Measurements from ENCODE around the gene MRPL21.
"Not testable (repeated sequence)": the region's sequence is repeated elsewhere in the genome, so short reads cannot be mapped to it uniquely, and the experiment has no call there.

The MRPL21 gene

DNA sequence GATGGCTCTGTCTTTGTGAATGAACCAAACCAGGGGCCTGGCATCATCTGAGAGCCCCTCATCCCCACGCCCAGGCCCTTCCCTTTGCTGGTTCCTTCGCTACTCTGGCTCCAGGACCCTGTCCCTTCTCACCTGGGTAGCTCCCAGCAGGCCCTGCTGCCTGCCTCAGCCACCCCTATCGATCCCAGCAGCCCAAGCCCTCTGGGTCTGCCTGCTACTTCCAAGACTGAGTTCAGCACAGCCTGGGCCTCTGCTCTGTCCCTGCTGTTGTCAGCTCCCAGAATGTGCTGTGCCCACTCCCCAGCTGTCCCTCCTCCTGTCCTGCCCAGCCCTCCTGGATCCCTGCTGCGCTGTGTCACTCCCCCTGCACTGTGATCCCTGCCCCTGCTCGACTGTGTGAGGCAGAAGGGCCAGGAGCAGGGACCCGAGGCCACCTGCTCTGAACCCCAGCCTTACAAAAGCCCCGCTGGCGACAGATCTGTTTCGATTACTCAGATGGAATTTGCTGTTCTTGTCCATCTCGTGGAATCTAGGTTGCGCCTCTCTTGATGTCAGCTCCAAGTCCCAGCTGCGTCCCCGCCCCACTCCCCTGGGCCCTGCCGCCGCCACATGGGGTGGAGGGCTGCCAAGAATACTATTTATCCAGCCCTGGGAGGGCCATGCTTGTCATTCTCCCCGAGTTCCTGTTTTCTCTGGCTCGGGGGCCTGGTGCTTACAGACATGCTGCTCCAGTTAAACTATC lies 13.0 kb downstream of the MRPL21 start:
- H3K9me2 ChIP-seq (replicated peaks; ENCODE audit: insufficient read depth, low read length) = no peaks in the 10 kb centered on the region
- no peaks in the 10 kb centered on the region for H3K27me3 ChIP-seq (replicated peaks; ENCODE audit: insufficient read depth, low read length)
- H3K9me3 ChIP-seq (replicated peaks; ENCODE audit: insufficient read depth, low read length) = no peaks in the 10 kb centered on the region
- DNase-seq = no peak
- no peak overlapping the region for H3K4me3 ChIP-seq (ENCODE audit: low read length)
- H3K36me3 ChIP-seq (replicated peaks; ENCODE audit: insufficient read depth, low read length) = no peaks in the 10 kb centered on the region; the same call in 1 of the 2 replicates
- H3K9ac ChIP-seq (ENCODE audit: low read length) = no peak overlapping the region
- H2AFZ ChIP-seq (ENCODE audit: low read length) = no peak overlapping the region
- no peak overlapping the region for H3K27ac ChIP-seq (ENCODE audit: low read length)
- H4K20me1 ChIP-seq (ENCODE audit: insufficient read depth, low read length) = no peaks in the 10 kb centered on the region
- H3K4me2 ChIP-seq (ENCODE audit: low read depth, low read length) = no peak overlapping the region
- H3F3A ChIP-seq (ENCODE audit: insufficient read depth, low read length) = no peaks in the 10 kb centered on the region
- H3K79me2 ChIP-seq (ENCODE audit: low read length) = no peaks in the 10 kb centered on the region
- no peaks in the 10 kb centered on the region for H3K4me1 ChIP-seq (ENCODE audit: low read length)
- TF ChIP-seq EZH2phosphoT487 (IDR thresholded peaks at IDR 0.05; ENCODE audit: low read length) = no peak
- no peak for TF ChIP-seq EZH2 (optimal IDR thresholded peaks at IDR 0.05; ENCODE audit: low read depth, low read length)
- TF ChIP-seq, protein P1, sequence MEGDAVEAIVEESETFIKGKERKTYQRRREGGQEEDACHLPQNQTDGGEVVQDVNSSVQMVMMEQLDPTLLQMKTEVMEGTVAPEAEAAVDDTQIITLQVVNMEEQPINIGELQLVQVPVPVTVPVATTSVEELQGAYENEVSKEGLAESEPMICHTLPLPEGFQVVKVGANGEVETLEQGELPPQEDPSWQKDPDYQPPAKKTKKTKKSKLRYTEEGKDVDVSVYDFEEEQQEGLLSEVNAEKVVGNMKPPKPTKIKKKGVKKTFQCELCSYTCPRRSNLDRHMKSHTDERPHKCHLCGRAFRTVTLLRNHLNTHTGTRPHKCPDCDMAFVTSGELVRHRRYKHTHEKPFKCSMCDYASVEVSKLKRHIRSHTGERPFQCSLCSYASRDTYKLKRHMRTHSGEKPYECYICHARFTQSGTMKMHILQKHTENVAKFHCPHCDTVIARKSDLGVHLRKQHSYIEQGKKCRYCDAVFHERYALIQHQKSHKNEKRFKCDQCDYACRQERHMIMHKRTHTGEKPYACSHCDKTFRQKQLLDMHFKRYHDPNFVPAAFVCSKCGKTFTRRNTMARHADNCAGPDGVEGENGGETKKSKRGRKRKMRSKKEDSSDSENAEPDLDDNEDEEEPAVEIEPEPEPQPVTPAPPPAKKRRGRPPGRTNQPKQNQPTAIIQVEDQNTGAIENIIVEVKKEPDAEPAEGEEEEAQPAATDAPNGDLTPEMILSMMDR (IDR thresholded peaks at IDR 0.05; ENCODE audit: low read length) = no peak

DNA sequence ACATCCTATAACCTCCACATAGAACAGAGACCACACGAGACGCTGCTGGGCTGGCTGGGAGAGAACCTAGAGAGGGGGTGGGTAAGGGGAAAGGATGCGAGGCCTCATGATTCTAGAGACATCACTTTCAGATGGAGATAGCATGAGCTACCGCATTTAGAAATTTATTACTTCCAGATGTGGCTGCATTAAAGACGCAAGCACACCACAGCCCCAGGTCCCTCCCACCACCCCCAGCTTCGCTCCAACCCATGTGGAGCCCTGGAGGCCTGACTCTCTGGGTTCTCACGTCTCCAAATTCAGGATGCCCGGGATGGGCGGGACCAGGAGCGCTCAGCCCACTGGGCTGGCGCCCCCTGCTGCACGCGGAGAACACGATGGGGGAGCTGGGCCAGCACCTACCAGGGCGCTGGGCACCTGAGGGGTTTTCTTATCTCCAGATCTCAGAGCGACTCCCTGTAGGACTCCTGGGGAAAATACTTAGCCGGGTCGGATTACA lies 13.6 kb downstream of the MRPL21 start:
- H3K4me1 ChIP-seq (ENCODE audit: low read length) = no peaks in the 10 kb centered on the region
- H3K27me3 ChIP-seq (replicated peaks; ENCODE audit: insufficient read depth, low read length) = no peaks in the 10 kb centered on the region
- no peak overlapping the region for H3K4me3 ChIP-seq (ENCODE audit: low read length)
- H3K4me2 ChIP-seq (ENCODE audit: low read depth, low read length) = no peak overlapping the region
- no peaks in the 10 kb centered on the region for H3K9me2 ChIP-seq (replicated peaks; ENCODE audit: insufficient read depth, low read length)
- no peak overlapping the region for H3K9ac ChIP-seq (ENCODE audit: low read length)
- H3K79me2 ChIP-seq (ENCODE audit: low read length) = no peaks in the 10 kb centered on the region
- no peaks in the 10 kb centered on the region for H3F3A ChIP-seq (ENCODE audit: insufficient read depth, low read length)
- no peak for DNase-seq
- TF ChIP-seq, protein P1 (IDR thresholded peaks at IDR 0.05; ENCODE audit: low read length) = peak; percentile 19; the same call in 1 of the 2 replicates
- TF ChIP-seq EZH2 (optimal IDR thresholded peaks at IDR 0.05; ENCODE audit: low read depth, low read length) = no peak
- no peak overlapping the region for H3K27ac ChIP-seq (ENCODE audit: low read length)
- no peaks in the 10 kb centered on the region for H3K9me3 ChIP-seq (replicated peaks; ENCODE audit: insufficient read depth, low read length)
- no peak overlapping the region for H2AFZ ChIP-seq (ENCODE audit: low read length)
- H3K36me3 ChIP-seq (replicated peaks; ENCODE audit: insufficient read depth, low read length) = no peaks in the 10 kb centered on the region; the same call in 1 of the 2 replicates
- H4K20me1 ChIP-seq (ENCODE audit: insufficient read depth, low read length) = no peaks in the 10 kb centered on the region

DNA sequence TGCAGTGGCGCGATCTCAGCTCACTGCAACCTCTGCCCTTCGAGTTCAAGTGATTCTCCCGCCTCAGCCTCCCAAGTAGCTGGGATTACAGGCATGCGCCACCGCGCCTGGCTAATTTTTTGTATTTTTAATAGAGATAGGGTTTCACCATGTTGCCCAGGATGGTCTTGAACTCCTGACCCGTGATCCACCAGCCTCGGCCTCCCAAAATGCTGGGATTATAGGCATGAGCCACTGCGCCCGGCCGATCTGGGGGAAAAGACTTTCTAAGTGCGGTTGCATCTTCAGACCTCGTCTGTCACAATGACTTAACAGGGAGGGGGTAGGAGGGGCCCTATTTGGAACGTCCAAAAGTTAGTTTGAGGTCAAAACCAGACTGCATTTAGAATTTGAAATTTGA lies 18.8 kb downstream of the MRPL21 start:
- not testable (repeated sequence) for H3F3A ChIP-seq (ENCODE audit: insufficient read depth, low read length); DNase-seq

DNA sequence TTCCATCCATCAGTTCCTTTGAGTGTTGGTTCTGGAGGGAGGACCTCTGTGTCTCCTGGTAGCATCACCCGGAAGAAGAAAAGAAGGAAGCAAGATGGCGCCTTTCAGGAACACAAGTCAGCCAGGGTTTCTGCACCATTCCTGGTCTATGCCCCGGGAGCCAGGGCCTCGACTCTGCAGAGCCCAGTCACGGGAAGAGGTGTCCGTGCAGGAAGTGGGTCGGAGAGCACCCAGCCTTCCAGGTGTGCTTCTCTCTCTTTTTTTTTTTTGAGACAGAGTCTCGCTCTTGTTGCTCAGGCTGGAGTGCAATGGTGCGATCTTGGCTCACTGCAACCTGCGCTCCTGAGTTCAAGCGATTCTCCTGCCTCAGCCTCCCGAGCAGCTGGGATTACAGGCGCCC lies 21.2 kb downstream of the MRPL21 start:
- H3K27ac ChIP-seq (ENCODE audit: low read length) = no peak overlapping the region
- H3K4me3 ChIP-seq (ENCODE audit: low read length) = no peak overlapping the region
- no peaks in the 10 kb centered on the region for H4K20me1 ChIP-seq (ENCODE audit: insufficient read depth, low read length)
- no peaks in the 10 kb centered on the region for H3K79me2 ChIP-seq (ENCODE audit: low read length)
- no peak overlapping the region for H3K4me2 ChIP-seq (ENCODE audit: low read depth, low read length)
- no peak for DNase-seq
- H3K9me2 ChIP-seq (replicated peaks; ENCODE audit: insufficient read depth, low read length) = no peaks in the 10 kb centered on the region
- H3F3A ChIP-seq (ENCODE audit: insufficient read depth, low read length) = no peaks in the 10 kb centered on the region
- TF ChIP-seq EZH2phosphoT487 (IDR thresholded peaks at IDR 0.05; ENCODE audit: low read length) (no peak), EZH2 (optimal IDR thresholded peaks at IDR 0.05; ENCODE audit: low read depth, low read length) (no peak)
- TF ChIP-seq, protein P1 (IDR thresholded peaks at IDR 0.05; ENCODE audit: low read length) = no peak
- H3K4me1 ChIP-seq (ENCODE audit: low read length) = no peaks in the 10 kb centered on the region
- H3K27me3 ChIP-seq (replicated peaks; ENCODE audit: insufficient read depth, low read length) = no peaks in the 10 kb centered on the region
- no peak overlapping the region for H2AFZ ChIP-seq (ENCODE audit: low read length)
- H3K9me3 ChIP-seq (replicated peaks; ENCODE audit: insufficient read depth, low read length) = no peaks in the 10 kb centered on the region
- no peaks in the 10 kb centered on the region for H3K36me3 ChIP-seq (replicated peaks; ENCODE audit: insufficient read depth, low read length)
- H3K9ac ChIP-seq (ENCODE audit: low read length) = no peak overlapping the region

More for the DNA sequence above, 18.8 kb downstream of the MRPL21 start:
- not testable (repeated sequence) for H3K4me2 ChIP-seq (ENCODE audit: low read depth, low read length); H3K79me2 ChIP-seq (ENCODE audit: low read length); H3K9ac ChIP-seq (ENCODE audit: low read length); H4K20me1 ChIP-seq (ENCODE audit: insufficient read depth, low read length); H3K36me3 ChIP-seq (replicated peaks; ENCODE audit: insufficient read depth, low read length); H3K27ac ChIP-seq (ENCODE audit: low read length); H3K27me3 ChIP-seq (replicated peaks; ENCODE audit: insufficient read depth, low read length); H2AFZ ChIP-seq (ENCODE audit: low read length); H3K4me1 ChIP-seq (ENCODE audit: low read length); H3K4me3 ChIP-seq (ENCODE audit: low read length); H3K9me3 ChIP-seq (replicated peaks; ENCODE audit: insufficient read depth, low read length); H3K9me2 ChIP-seq (replicated peaks; ENCODE audit: insufficient read depth, low read length)

All from MM.1S (cell line).